ENCODE data around the gene PHLDB2.
A peak's percentile ranks its signal among the peaks of the same experiment; 100 is the strongest.

Gene PHLDB2

DNA sequence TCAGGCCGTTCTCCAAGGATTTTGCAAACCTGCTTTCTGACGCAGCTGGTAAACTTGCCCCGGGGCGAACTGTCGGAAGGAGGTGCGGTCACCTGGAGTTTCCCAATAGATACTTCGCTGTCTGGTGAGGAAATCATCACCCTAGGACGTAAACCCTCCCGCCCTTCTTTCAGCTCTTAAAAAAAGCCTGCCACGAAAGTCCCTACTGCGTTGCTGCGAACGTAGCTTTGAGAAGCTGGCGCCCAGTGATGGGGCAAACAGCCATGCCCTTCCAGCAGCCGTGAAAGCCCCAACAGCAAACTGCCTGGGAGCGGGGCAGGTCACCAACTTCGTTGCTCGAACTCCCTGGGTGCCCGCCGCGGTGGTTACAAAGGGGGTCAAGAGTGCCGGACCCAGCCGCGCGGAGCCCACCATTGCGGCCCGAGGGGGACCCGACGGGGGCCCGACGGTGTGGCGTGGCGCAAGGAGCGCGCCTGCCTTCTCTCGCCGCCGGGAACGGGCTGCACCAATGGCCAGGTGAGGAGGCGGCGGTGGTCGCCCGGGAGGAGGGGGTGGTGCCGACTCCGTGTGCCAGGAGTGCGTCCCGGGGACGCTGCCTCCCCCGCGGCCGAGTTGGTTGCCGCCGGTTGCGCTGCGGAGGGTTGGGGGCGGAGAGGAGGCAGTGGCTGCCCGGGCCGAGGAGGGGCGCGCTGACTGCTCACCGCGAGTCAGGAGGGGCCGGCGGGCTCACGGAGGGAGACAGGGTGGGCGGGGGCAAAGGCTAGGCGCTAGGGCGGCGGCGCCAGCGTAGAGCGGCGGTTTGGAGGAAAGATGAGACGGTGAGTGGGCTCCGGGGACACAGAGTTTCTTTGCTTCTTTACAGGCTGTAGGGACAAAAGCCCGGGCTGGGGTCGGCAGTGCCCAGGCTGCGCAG, at the start of gene PHLDB2:
PHLDB2 (plus strand) TSS at position 205 of the 913 bp plus-strand sequence. CDS start 24,813 bp downstream, outside the sequence.
- DNase-seq (ENCODE audit: low spot score): peak; percentile 92
- Histone ChIP-seq H3K36me3 (ENCODE audit: low read depth) (peaks cover 5% of the 10 kb centered on the region; the same call in 1 of the 2 replicates), H3K27ac (ENCODE audit: poor library complexity, severe bottlenecking) (peak within 1 kb of the TSS; percentile 94), H3K4me1 (ENCODE audit: insufficient read depth, poor library complexity, severe bottlenecking) (peaks cover 39% of the 10 kb centered on the region), H3K9me3 (ENCODE audit: severe bottlenecking) (no peaks in the 10 kb centered on the region), H3K4me3 (ENCODE audit: severe bottlenecking) (peak within 1 kb of the TSS; percentile 71), H3K27me3 (ENCODE audit: insufficient read depth, poor library complexity, severe bottlenecking) (no peaks in the 10 kb centered on the region)
- peak; percentile 59 for ATAC-seq (ENCODE audit: low read depth)
- TF ChIP-seq CTCF (IDR thresholded peaks at IDR 0.05; ENCODE audit: poor library complexity, severe bottlenecking): peak; percentile 26

- H3K4me1 ChIP-seq (ENCODE audit: insufficient read depth, poor library complexity, severe bottlenecking): peaks cover 53% of the 10 kb centered on the region
- H3K4me3 ChIP-seq (ENCODE audit: severe bottlenecking): no peak overlapping the region
- no peak for DNase-seq (ENCODE audit: low spot score)
- H3K36me3 ChIP-seq (ENCODE audit: low read depth): peaks cover 35% of the 10 kb centered on the region
- H3K27ac ChIP-seq (ENCODE audit: poor library complexity, severe bottlenecking): peak overlapping the region; percentile 78
- H3K9me3 ChIP-seq (ENCODE audit: severe bottlenecking): no peaks in the 10 kb centered on the region
- ATAC-seq (ENCODE audit: low read depth): peak; percentile 92
- TF ChIP-seq CTCF (IDR thresholded peaks at IDR 0.05; ENCODE audit: poor library complexity, severe bottlenecking): no peak
- H3K27me3 ChIP-seq (ENCODE audit: insufficient read depth, poor library complexity, severe bottlenecking): no peaks in the 10 kb centered on the region
These were observed 48.2 kb upstream of the PHLDB2 start for GRCh38 chr3:111810909-111811308.

DNA sequence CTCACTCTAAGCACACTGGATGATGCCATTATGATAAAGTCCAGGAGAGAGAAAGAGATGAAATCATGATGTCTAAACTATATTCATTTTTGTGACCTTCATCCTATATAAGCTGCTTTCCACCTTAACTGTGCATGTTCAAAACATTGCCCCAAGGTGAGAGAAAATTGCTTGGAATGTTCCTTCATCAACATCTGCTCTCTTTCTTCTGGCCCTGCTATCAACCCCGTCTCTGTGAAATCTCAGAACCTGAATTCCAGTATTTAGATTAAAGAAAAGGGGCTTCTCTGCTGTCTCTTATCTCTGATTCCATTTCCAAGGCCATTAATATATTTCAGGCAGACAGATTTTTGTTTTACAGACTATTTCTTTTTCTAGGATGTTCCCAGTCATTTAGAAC, 47.3 kb upstream of the PHLDB2 start:
- ATAC-seq (ENCODE audit: low read depth): no peak
- H3K4me1 ChIP-seq (ENCODE audit: insufficient read depth, poor library complexity, severe bottlenecking): peaks cover 53% of the 10 kb centered on the region
- H3K27ac ChIP-seq (ENCODE audit: poor library complexity, severe bottlenecking): peak overlapping the region; percentile 78
- no peaks in the 10 kb centered on the region for H3K27me3 ChIP-seq (ENCODE audit: insufficient read depth, poor library complexity, severe bottlenecking)
- H3K9me3 ChIP-seq (ENCODE audit: severe bottlenecking): no peaks in the 10 kb centered on the region
- peaks cover 37% of the 10 kb centered on the region for H3K36me3 ChIP-seq (ENCODE audit: low read depth)
- DNase-seq (ENCODE audit: low spot score): no peak
- no peak overlapping the region for H3K4me3 ChIP-seq (ENCODE audit: severe bottlenecking)
- no peak for TF ChIP-seq CTCF (IDR thresholded peaks at IDR 0.05; ENCODE audit: poor library complexity, severe bottlenecking)

DNA sequence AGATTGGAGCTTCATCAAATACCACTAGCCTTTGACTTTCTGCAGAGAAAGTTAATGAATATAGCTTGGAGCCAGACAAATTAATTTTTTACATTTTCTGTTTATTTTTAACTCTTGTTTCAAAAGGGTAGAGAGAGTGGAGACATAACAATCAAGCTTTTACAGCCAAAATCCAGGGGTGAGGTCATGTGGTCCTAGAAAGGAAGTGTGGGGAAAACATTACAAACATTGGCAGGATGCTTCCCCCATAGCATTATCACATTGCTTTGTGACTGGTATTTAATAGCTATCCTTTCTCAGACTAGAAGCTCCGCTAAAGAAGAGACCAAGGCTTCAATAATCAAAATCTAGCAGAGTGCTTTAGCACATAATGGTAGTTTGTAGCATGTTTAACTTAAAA, 46.4 kb upstream of the PHLDB2 start:
- no peaks in the 10 kb centered on the region for H3K9me3 ChIP-seq (ENCODE audit: severe bottlenecking)
- no peaks in the 10 kb centered on the region for H3K27me3 ChIP-seq (ENCODE audit: insufficient read depth, poor library complexity, severe bottlenecking)
- peaks cover 39% of the 10 kb centered on the region for H3K36me3 ChIP-seq (ENCODE audit: low read depth)
- no peak for TF ChIP-seq CTCF (IDR thresholded peaks at IDR 0.05; ENCODE audit: poor library complexity, severe bottlenecking)
- no peak overlapping the region for H3K4me3 ChIP-seq (ENCODE audit: severe bottlenecking)
- no peak for ATAC-seq (ENCODE audit: low read depth)
- peaks cover 50% of the 10 kb centered on the region for H3K4me1 ChIP-seq (ENCODE audit: insufficient read depth, poor library complexity, severe bottlenecking)
- H3K27ac ChIP-seq (ENCODE audit: poor library complexity, severe bottlenecking): peak overlapping the region; percentile 78
- no peak for DNase-seq (ENCODE audit: low spot score)

- DNase-seq (ENCODE audit: low spot score) (no peak), ATAC-seq (ENCODE audit: low read depth) (no peak)
- no peaks in the 10 kb centered on the region for H3K9me3 ChIP-seq (ENCODE audit: severe bottlenecking)
- H3K27me3 ChIP-seq (ENCODE audit: insufficient read depth, poor library complexity, severe bottlenecking): no peaks in the 10 kb centered on the region
- H3K4me3 ChIP-seq (ENCODE audit: severe bottlenecking): no peak overlapping the region
- H3K27ac ChIP-seq (ENCODE audit: poor library complexity, severe bottlenecking): no peak overlapping the region
- H3K4me1 ChIP-seq (ENCODE audit: insufficient read depth, poor library complexity, severe bottlenecking): peaks cover 43% of the 10 kb centered on the region
- peaks cover 45% of the 10 kb centered on the region for H3K36me3 ChIP-seq (ENCODE audit: low read depth)
- no peak for TF ChIP-seq CTCF (IDR thresholded peaks at IDR 0.05; ENCODE audit: poor library complexity, severe bottlenecking)
These were observed 45.6 kb upstream of the PHLDB2 start for GRCh38 chr3:111813441-111813840.

Measured in RWPE2 (cell line).